ENCODE results near the gene HTRA3.
A peak's percentile ranks its signal among the peaks of the same experiment; 100 is the strongest.

Gene HTRA3

DNA sequence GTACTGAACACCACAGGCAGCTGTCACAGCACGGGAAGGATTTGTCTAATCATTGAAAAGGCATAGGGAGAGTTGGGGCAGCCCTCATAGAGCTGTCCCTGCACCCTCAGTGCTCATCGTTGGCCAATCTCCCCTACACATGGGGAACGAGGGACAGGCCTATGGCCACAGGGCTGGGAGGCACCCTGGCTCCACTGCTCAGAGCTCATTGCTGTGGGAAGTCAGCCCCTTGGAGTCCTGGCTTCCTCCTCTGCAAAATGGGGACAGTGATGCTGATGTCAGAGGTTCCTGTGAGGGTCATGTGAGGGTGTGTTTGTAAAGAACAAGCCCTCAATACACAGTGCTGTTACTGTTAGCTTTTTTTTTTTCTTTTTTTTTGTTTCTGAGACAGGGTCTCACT lies 19.3 kb upstream of the HTRA3 start:
- no peak for DNase-seq

DNA sequence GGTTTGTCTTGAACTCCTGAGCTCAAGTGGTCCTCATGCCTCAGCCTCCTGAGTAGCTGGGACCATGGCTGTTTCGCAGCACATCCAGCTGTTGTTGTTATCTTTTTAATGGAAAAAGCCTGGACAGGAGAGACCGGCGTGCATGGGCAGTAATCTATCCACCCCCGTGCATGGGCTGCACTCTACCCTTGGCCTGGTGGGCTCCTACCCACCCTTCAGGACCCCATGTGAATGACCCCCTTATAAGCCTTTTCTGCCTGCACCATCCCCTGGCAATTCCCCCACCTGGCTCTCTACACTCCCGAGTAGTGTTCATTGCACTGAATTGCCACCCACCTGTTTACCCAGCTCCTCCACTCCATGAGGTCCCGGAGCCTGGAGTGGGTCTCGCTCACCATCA lies 18.9 kb upstream of the HTRA3 start:
- no peak for DNase-seq

- no peak for DNase-seq
Observed at GRCh38 chr4:8251110-8251883, 18.3 kb upstream of the HTRA3 start.

DNA sequence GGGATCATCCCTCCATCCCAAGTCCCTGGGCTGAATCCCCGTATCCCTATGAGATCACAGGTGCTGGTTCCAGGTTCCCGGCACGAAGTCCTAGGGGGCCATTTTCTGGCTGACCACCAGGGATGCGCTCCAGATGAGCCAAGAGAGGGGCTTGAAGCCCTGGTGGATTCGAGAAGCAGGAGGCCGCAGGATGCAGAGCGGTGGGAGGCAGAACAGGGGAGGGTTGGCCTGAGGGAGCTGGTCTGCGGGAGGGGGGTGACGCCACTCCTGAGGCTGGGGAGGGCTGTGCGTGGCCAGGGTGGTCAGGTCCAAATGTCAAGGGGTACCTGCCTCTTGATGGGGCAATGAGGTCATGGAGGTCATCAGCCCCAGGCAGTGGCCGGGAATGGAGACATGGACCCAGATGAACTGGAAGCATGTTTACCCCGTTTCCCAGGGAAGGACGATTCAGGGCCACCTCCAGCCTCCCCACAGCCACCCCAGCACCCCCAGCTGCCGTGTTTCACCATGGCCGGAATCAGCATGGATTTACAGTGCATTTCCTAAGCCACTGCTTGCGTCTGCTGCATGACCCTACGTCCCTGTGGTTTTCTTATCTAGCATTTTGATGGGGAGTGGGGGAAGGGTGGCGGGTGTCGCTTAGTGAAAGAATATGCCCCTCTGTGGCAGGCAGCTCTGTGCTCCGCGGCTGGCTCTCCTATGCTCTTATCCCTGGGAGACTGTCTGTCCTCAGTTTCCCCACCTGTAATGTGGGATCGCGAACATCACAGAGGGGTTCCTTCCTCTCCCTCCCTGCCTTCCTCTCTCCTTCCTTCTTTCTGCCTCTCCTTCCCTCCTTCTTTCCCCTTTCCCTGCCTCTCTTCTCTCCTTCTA lies 17.0 kb upstream of the HTRA3 start:
- DNase-seq = no peak

GRCh38 chr4:8254076-8254475 lies 15.5 kb upstream of the HTRA3 start:
- DNase-seq = no peak

DNA sequence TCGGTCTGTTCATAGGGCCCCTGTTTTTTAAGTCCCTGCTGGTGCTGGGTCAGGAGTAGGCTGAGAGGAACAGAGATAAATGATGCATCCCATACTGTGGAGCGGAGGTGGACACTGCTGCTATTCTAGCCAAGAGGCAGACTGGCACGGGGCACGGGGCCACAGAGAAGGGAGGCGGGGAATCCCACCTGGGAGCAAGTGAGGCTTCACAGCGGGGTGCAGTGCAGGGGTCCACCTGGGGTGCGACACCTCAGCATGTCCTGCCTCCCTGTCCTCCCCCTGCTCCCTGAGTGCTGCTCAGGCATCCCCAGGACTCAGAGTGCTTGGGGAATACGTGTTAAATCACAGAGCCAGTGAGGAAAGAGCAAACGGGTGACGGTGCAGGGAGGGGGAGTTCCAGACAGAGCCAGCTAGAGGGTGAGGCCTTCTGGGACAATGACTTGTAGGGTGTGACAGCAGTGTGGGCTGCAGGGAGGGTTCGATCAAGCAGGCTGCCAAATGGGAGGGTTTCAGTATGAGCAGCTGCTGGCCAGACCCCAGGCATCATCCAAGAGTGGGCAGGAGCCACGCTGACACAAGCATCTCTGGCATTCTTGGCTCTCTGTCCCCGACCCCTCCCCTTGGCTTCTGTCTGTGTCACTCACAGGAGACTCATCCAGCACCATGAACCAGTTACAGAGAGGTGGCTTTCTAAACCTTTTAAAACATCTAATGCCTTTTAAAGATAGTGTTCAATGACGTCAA lies 13.7 kb upstream of the HTRA3 start:
- no peak for DNase-seq

DNA sequence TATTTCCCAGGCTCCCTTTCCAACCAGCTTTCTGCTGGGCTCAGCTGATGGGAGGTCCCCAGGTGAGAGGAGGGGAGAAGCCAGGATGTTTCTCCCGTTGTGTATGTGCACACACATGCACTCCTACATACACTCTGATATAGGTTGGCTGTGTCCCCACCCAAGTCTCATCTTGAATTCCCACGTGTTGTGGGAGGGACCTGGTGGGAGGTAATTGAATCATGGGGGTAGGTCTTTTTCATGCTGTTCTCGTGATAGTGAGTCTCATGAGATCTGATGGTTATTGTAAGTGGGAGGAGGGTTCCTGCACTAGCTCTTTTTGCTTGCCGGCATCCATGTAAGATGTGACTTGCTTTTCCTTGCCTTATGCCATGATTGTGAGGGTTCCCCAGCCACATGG lies 11.7 kb upstream of the HTRA3 start:
- DNase-seq = no peak

DNA sequence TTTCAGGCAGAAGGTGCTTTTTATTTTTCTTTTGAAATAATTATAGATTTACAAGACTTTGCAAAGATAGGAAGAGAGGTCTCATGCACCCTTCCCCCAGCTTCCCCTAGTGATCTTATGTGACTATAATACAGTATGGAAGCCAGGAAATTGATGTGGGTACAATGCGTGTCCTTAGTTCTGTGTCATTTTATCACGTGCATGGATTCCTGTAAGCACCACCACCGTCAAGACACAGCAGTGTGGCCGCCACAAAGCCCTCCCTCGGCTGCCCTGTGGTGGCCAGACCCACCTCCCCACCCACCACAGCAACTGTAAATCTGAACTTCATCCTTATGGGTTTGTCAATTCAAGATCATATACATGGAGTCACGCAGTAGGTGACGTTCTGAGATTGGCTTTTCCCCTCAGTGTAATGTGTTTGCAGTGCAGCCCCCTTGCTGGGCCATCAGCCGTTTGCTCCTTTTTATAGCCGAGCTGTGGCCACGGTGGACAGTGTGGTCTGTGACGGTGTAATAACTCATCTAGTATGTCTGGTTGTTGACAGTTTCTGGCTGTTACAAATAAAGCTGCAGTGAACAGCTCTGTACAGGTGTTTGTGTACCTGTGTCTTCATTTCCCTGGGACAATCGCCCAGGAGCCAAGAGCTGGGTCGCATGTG lies 10.9 kb upstream of the HTRA3 start:
- DNase-seq = peak; percentile 30

DNA sequence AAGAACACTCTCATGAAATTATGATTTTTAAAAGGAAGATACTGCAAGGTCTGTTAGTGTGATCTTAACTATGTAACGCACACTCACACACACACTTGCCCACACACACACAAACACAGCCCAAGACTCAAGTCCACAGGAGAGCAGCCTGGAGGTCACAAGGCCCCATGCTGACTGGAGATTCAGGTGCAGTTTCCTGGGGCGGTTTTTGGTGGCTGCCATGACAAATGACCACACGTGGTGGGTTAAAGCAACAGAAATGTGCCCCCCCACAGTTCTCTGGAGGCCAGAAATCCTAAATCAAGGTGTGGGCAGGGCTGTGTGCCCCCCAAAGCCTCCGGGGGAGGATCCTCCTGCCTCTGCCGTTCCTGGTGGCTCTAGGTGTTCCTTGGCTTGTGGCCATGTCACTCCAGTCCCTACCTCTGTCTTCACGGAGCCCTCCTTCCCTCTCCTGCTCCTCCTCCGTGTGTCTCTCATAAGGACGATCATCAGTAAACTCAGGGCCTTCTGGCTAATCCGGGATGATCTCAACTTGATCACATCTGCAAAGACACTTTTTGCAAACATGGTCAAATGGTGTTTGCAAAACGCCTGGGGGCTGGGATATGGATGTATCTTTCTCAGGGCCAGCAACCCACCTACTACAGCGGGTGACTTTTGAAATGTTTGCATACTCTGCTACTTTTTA lies 9.7 kb upstream of the HTRA3 start:
- no peak for DNase-seq

DNA sequence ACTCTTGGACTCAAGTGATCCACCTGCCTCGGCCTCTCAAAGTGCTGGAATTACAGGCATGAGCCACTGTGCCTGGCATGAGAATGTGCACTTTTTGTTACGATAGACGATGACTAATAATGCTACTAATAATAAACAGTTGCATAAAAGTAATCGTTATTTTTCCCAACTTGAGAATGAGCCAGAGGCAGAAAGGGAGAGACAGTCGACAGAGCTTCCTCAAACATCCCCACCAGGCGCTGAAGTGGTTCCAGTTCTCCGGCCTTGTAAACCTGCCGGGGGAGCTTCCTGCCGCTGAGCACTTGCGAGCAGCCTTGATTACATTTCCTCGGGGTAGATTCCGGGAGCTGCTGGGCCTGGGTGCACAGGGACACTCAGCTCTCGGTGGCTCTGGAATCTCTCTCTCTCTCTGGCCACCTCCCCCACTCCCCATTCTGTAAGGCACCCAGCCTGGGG lies 8.9 kb upstream of the HTRA3 start:
- no peak for DNase-seq

DNA sequence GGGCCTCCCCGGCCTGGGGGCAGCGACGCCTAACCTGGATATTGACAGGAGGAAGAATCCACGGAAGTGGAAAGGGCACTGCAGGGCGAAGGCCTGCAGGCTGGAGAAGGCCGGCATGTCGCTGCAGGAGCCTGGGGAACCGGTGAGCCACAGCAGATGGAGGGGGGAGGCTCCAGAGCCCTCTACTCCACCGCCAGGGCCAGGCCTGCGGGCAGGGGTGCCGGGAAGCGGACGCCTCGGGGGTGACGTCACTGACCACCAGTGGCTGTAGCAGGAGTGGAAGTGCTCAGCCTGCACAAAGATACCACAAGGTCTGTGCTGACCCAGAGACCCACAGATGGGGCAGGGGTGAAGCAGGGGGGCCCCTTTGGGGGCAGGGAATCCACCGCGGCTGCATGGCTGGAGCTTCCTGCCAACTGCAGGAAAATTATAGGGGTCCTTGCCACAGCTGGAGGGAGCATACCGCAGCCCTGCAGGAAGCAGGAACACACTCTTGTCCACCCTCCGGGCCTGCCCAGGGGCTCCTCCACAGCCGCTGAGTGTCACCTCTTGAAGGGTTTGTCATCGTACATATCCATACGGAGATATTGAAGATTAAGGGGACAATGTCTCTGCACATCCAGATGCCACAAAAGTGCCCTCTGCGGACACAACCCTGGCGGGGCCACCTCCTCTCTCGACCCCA lies 7.6 kb upstream of the HTRA3 start:
- no peak for DNase-seq

DNA sequence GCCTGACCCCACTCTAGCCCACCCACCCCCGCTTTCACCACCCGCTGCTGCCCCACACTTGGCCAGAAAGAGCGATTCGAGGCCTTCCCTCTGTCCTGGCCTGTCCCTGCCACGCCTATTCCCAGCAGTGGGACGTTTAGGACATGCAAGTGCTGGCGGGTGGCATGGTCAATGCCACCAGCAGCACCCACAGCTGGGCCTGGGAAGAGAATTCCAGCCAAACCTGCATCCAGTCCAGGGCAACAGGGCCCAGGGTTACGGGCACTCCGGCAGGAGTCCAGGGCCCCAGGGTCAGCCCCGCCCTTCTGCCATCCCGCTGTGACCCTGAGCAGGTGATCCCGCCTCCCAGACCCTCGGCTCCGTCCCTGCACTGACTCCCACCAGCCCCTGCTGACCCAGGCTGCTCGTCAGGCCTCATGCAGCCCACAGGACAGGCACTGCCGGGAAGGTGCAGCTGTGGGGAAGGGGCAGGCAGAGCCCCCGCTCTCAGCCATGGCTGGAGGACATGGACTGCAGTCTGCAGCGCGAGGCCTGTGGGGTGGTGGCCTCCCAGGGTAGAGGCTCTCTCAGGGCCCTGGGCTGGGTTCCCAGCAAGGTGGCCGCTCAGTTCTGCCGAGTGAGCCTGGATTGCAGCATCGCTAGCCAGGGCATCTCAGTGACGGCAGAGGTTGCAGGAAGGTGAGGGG lies 6.8 kb upstream of the HTRA3 start:
- DNase-seq = no peak

- no peak for DNase-seq
Observed at GRCh38 chr4:8263397-8263796, 6.2 kb upstream of the HTRA3 start.

GRCh38 chr4:8264106-8264505 lies 5.4 kb upstream of the HTRA3 start:
- DNase-seq = no peak

DNA sequence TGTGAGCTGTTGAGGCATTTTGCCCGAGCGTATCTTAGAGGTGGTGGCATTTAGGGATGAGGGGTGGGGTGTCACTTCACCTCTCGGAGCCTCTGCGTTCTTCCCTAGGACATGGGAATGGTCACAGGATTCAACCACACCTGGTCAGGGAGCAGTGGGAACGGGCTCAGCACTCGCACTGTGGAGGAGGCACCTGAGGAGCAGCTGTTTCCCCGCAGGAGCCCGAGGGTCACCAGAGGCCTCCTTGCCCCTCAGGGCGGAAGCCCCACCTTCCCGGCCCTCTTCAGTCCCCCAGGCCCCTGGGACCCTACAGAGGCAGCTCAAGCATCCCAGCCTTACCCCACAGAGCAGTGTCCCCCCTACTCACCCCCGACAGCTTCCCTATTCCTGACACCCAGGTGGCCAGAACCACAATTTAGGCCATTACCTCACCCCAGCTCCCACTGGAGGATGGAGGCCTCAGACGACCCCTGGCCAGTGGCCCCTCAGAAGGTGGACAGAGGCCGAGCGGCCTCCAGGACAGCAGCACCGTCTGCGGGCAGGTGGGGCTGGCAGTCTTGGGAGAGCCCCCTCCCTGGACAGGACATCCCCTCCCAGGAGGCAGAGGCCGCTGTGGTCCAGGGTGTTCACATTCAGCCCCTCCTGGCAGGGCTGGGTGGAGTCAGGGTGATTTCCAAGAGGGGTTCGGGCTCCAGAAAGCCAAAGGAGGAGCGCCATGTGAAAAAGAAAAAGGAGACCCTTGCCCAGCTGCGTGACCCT lies 4.2 kb upstream of the HTRA3 start:
- no peak for DNase-seq

GRCh38 chr4:8266088-8266487 lies 3.5 kb upstream of the HTRA3 start:
- no peak for DNase-seq

DNA sequence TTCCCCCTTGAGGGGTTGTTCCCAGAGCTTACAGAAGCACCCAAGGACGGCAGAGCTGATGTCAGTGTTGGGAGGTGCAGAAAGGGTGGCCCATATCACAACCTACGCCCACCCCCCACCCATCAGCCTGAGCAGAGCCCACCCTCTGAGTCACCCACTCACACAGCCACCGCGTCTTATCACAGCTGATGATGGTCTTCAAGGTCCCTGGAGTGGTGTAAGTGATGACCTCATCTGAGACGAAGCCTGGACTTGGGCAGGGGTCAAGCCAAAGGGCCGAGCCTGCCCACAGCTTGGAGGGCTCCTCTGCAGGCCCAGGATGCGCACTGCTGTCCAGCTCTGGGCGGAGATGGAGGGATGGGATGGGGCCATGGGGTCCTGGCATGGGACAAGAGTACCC lies 3.0 kb upstream of the HTRA3 start:
- DNase-seq = no peak

DNA sequence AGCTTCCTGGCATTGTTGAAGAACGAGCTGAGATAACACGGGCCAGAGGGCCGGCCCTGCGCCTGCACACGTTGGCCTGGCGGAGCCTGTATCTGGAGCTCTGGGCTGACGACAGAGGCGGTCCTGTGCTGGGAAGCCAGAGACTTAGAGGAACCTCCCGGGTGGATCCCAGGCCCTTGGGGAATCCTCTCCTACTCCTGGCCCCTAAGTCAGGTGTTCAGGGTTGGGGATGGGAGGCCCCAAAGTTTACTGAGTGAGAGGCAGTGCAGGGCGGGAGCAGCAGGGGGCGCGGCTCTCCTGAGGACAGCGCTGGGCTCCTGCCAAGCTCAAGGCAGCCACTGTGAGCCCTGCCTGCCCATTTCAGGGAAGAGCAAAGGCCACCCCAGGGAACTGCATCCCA lies 2.5 kb upstream of the HTRA3 start:
- peak; percentile 76 for DNase-seq

DNA sequence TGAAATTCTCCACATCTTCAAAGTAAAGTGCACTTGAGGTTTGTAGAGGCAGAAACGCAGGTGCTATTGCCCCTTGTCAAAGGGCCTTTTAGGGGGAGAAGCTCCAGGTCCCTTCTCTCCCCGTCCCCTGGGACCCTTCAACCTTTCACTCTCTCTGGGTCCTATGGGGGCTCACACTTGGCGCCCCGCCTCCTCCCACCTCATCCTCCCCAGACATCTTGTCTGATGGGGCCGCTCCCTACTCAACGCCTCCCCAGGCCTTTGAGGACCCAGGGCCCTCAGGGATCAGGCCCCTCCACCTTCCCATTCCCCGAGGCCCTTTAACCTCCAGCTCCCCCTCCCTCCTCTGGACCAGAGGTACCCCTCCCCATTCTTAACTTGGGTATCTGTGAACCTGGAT lies 1.3 kb upstream of the HTRA3 start:
- no peak for DNase-seq

- DNase-seq = no peak
Observed at GRCh38 chr4:8268901-8269534, 536 bp upstream of the HTRA3 start.
